Bronchial epithelial cell (primary cell): ENCODE data around the gene FTO. TPM values are rescaled to one million over a fixed set of nuclear protein-coding genes. Genes with fewer than 3 reads are reported as not detected.
A peak's percentile ranks its signal among the peaks of the same experiment; 100 is the strongest.

Experiments
- DNase-seq: peaks from one replicate; pipeline ENCODE4 v3.0.0-alpha.2; 2010; ENCODE audit warnings: low read depth
- FAIRE-seq: peaks from 2 replicates; lab custom pipeline; 2011; peaks lifted over from hg19 to GRCh38; lab: Jason Lieb, UNC
- H3K27me3 ChIP-seq: 2 replicates; pipeline ENCODE4 v1.5.1; 2011; ENCODE audit warnings: low read length; ENCODE audit not compliant: control insufficient read depth, insufficient read depth
- H3K36me3 ChIP-seq: 2 replicates; pipeline ENCODE4 v1.5.1; 2011; ENCODE audit warnings: low read length; ENCODE audit not compliant: control insufficient read depth, insufficient read depth
- H3K4me3 ChIP-seq: 2 replicates; pipeline ENCODE4 v1.5.1; 2011; ENCODE audit warnings: mild to moderate bottlenecking, low read depth, low read length, control low read depth
- CTCF ChIP-seq: IDR thresholded peaks from 2 replicates; pipeline ENCODE4 v1.5.1; 2011; ENCODE audit warnings: mild to moderate bottlenecking, moderate library complexity, low read length, control low read depth, inconsistent platforms; ENCODE audit not compliant: insufficient read depth, severe bottlenecking
- total RNA-seq: library from RNA; depleted of rRNA; stranded (reverse); fragments of >200 nt; gene quantifications from 2 replicates; pipeline ENCODE4 v1.2.1, GENCODE V29; 2014

FTO gene
- total RNA-seq, 1 donor from 2014 or later, result 41.6 TPM

GRCh38 chr16:53744449-53744848, 40.5 kb downstream of the FTO start:
- FAIRE-seq, result no peak
- TF ChIP-seq CTCF, result no peak
- H3K4me3 ChIP-seq, result no peak overlapping the region

GRCh38 chr16:53745086-53745485, 41.1 kb downstream of the FTO start:
- Histone ChIP-seq H3K36me3 (no peaks in the 10 kb centered on the region), H3K27me3 (no peaks in the 10 kb centered on the region), H3K4me3 (no peak overlapping the region)
- DNase-seq (peak; percentile 82), FAIRE-seq (no peak)
- no peak for TF ChIP-seq CTCF

More at GRCh38 chr16:53744449-53744848, 40.5 kb downstream of the FTO start:
- Histone ChIP-seq H3K27me3 (no peaks in the 10 kb centered on the region), H3K36me3 (no peaks in the 10 kb centered on the region)
- peak; percentile 24 for DNase-seq

- H3K27me3 ChIP-seq, result no peaks in the 10 kb centered on the region
- FAIRE-seq (peak; percentile 82), DNase-seq (peak; percentile 95)
- H3K36me3 ChIP-seq, result no peaks in the 10 kb centered on the region
- peak; percentile 28 for TF ChIP-seq CTCF
- no peak overlapping the region for H3K4me3 ChIP-seq
Measured at GRCh38 chr16:53745753-53746266, 41.9 kb downstream of the FTO start.

GRCh38 chr16:53752560-53752959, 48.6 kb downstream of the FTO start:
- no peaks in the 10 kb centered on the region for H3K27me3 ChIP-seq
- DNase-seq (no peak), FAIRE-seq (no peak)
- no peak for TF ChIP-seq CTCF
- no peaks in the 10 kb centered on the region for H3K36me3 ChIP-seq
- no peak overlapping the region for H3K4me3 ChIP-seq

- DNase-seq (no peak), FAIRE-seq (no peak)
- H3K4me3 ChIP-seq, result no peak overlapping the region
- no peaks in the 10 kb centered on the region for H3K36me3 ChIP-seq
- no peak for TF ChIP-seq CTCF
- H3K27me3 ChIP-seq, result no peaks in the 10 kb centered on the region
Measured at GRCh38 chr16:53753431-53753830, 49.5 kb downstream of the FTO start.
